GM12891 (cell line): ENCODE measurements around the gene PFN2.

Source experiments
- DNase-seq: peaks from one replicate; pipeline ENCODE4 v3.0.0; 2011; ENCODE audit warnings: low spot score; ENCODE audit not compliant: insufficient read length
- FAIRE-seq: peaks from 2 replicates; lab custom pipeline; 2011; peaks lifted over from hg19 to GRCh38; lab: Jason Lieb, UNC
- PAX5 ChIP-seq: IDR thresholded peaks from 2 replicates; pipeline ENCODE4 v1.6.1; 2011; ENCODE audit warnings: low read length, moderate library complexity, mild to moderate bottlenecking; ENCODE audit not compliant: insufficient read depth, severe bottlenecking
- POLR2A ChIP-seq: IDR thresholded peaks from 2 replicates; pipeline ENCODE4 v1.6.1; 2011; ENCODE audit warnings: low read depth, low read length, control low read depth
- POLR2AphosphoS5 ChIP-seq: IDR thresholded peaks from 2 replicates; pipeline ENCODE4 v1.6.1; 2011; ENCODE audit warnings: low read depth, low read length, control low read depth
- POU2F2 ChIP-seq: IDR thresholded peaks from 2 replicates; pipeline ENCODE4 v1.6.1; 2011; ENCODE audit warnings: low read depth, mild to moderate bottlenecking, control low read depth, low read length, moderate library complexity
- SPI1 ChIP-seq: IDR thresholded peaks from 2 replicates; pipeline ENCODE4 v1.6.1; 2011; ENCODE audit warnings: low read depth, low read length, control low read depth
- TAF1 ChIP-seq: IDR thresholded peaks from 2 replicates; pipeline ENCODE4 v1.6.1; 2011; ENCODE audit warnings: low read depth, low read length, control low read depth

Gene PFN2

DNA sequence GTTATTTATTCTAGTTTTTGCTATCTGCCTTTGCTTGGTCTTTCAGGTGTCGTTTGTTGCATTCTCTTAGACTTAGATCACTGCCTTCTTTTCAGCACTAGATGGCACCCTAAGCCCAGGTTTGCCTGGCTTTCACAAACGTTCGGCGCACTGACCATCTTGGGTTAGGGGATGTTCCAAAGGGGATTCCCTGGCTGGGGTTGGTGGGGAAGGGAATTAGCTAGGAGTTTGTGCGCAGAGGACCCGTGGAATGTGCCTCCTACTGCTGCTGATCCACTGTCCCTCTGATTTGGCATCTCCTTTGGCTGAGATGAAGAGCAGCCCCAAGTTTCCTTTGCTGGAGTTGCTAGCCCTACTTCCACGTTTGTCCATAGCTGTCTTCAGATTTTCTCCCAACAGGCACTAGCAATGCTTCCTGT lies 33.9 kb downstream of the PFN2 start:
- no peak for DNase-seq
- FAIRE-seq = peak; percentile 82
- TF ChIP-seq SPI1 (no peak), TAF1 (no peak), POLR2AphosphoS5 (no peak), POLR2A (no peak), PAX5 (no peak), POU2F2 (no peak)

DNA sequence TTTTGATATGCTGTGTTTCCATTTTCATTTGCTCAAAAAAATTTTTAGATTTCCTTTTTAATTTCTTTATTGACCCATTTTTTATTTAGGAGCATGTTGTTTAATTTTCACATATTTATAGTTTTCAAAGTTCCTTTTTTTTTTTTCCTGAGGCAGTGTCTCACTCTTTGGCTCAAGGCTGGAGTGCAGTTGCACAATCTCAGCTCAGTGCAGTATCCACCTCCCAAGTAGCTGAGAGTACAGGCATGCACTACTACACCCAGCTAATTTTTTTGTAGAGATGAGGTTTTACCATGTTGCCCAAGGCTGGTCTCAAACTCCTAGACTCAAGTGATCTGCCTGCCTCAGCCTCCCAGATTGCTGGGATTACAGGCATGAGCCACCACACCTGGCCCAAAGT lies 36.2 kb downstream of the PFN2 start:
- no peak for FAIRE-seq
- TF ChIP-seq POLR2AphosphoS5 (no peak), POU2F2 (no peak), SPI1 (no peak), TAF1 (no peak), PAX5 (no peak), POLR2A (no peak)
- no peak for DNase-seq

DNA sequence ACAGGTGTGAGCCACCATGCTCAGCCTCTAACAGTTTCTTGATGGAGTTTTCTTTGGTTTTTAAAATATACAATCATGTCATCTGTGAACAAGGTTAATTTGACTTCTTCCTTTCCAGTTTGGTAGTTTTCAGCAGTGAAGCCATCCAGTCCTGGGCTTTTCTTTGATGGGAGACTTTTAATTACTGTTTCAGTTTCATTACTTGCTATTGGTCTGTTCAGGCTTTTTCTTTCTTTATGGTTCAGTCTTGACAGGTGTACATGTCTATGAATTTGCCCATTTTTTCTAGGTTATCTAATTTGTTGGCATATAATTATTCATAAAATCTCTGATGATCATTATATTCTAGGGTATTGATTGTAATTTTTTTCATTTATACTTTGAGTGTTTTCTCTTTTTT lies 36.8 kb downstream of the PFN2 start:
- DNase-seq (no peak), FAIRE-seq (no peak)
- no peak for TF ChIP-seq POU2F2
- TF ChIP-seq SPI1 = no peak
- no peak for TF ChIP-seq PAX5
- TF ChIP-seq POLR2AphosphoS5 = no peak
- TF ChIP-seq TAF1 = no peak
- no peak for TF ChIP-seq POLR2A

DNA sequence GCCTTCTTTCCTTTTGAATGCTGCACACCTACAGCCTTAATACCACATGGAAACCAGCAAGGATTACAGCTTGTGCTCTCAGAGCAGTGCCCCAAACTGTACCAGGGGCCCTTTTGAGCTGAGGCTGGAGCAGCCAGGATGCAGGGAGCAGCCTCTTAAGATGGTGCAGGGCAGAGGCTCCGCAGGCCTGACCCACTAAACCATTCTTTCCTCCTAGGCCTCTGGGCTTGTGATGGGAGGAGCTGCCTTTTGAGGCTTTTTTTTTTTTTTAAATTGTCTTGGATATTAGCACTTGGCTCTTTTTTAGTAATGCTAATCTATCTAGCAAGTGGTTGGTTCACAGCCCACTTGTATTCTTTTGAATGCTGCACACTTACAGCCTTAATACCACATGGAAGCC lies 37.7 kb downstream of the PFN2 start:
- DNase-seq (no peak), FAIRE-seq (no peak)
- TF ChIP-seq POLR2AphosphoS5 (no peak), POU2F2 (no peak)

DNA sequence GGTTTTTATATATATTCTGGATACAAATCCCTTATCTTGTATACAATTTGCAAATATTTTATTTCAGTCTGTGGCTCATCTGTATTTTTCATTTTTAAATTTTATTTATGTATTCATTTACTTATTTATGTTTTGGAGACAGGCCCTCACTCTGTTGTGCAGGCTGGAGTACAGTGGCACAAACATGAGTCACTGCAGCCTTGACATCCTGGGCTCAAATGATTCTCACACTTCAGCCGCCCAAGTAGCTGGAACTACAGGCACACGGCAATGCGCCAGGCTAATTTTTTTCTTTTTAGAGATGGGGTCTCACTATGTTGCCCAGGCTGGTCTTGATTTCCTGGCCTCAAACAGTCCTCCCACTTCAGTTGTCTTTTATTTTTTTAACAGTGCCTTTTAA lies 50.6 kb downstream of the PFN2 start:
- FAIRE-seq = no peak
- no peak for TF ChIP-seq PAX5
- no peak for TF ChIP-seq SPI1
- TF ChIP-seq POLR2AphosphoS5 = no peak
- no peak for TF ChIP-seq TAF1
- TF ChIP-seq POLR2A = no peak
- no peak for TF ChIP-seq POU2F2
- DNase-seq = no peak

DNA sequence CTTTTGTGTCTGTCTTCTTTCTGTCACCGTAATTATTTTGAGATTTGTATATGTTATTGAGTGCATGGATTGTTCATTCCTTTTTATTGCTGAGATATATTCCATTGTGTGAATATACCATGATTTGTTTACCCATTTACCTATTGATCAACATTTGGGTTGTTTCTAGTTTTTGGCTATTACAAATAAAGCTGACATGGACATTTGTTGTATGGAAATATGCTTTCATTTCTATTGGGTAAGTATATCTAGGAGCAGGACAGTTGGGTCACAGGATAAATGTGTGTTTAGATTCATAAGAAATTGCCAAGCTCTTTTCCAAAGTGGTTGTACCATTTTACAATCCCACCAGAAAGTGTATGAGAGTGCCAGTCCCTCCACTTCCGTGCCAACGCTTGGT lies 51.2 kb downstream of the PFN2 start:
- DNase-seq (no peak), FAIRE-seq (no peak)
- TF ChIP-seq POU2F2 (no peak), TAF1 (no peak), POLR2A (no peak), POLR2AphosphoS5 (no peak), SPI1 (no peak), PAX5 (no peak)

DNA sequence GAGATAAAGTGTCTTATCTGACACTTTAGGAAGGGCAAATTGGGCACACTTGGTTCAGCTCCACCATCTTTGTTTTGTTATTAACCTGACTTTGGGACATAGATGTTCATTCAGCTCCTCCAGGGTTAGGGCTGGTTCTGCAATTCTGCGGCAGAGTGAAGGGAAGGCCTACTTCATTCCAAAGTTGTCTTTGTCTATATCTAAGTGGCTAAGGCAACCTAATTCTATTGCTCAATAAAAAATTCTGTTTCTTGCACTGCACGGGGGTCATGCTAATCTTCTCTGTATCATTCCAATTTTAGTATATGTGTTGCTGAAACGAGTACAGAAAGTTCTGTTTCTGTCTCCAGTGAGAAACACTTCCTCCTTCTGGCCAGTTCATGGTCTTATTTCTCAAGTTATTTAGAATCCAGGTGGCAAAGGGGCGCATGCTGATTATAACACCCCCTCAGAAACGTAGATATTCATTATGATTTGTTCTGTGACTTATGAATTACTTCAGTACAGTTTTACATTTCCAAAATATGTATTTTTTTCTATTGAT lies 53.5 kb downstream of the PFN2 start:
- TF ChIP-seq PAX5 (no peak), SPI1 (peak; percentile 42; the same call in 1 of the 2 replicates)
- FAIRE-seq (peak; percentile 35), DNase-seq (no peak)
